ENCODE data around the gene TBC1D2.

GRCh38 chr9:98202252-98202651 is 53.2 kb downstream of the TBC1D2 start:
- TF ChIP-seq ZNF142 (CRISPR knock-in tag; IDR thresholded peaks at IDR 0.05) (no peak), ZKSCAN5 (CRISPR knock-in tag; IDR thresholded peaks at IDR 0.05) (no peak), NCOA1 (CRISPR knock-in tag; IDR thresholded peaks at IDR 0.05) (no peak)

Measured in HepG2 (cell line).